Rectal smooth muscle tissue (tissue), 1 donor: ENCODE measurements around the gene CBR3.
"Not testable (repeated sequence)": the region's sequence is repeated elsewhere in the genome, so short reads cannot be mapped to it uniquely, and the experiment has no call there.

Experiments
- H3K27ac ChIP-seq: one replicate; pipeline ENCODE4 v1.7.0; 2013; ENCODE audit warnings: low read depth, low read length, inconsistent platforms
- H3K27me3 ChIP-seq: one replicate; pipeline ENCODE4 v1.7.0; 2013; ENCODE audit warnings: low read length; ENCODE audit not compliant: control insufficient read depth, insufficient read depth
- H3K36me3 ChIP-seq: one replicate; pipeline ENCODE4 v1.7.0; 2013; ENCODE audit warnings: low read length; ENCODE audit not compliant: control insufficient read depth, insufficient read depth
- H3K4me1 ChIP-seq: one replicate; pipeline ENCODE4 v1.7.0; 2013; ENCODE audit warnings: low read length; ENCODE audit not compliant: control insufficient read depth, insufficient read depth
- H3K4me3 ChIP-seq: one replicate; pipeline ENCODE4 v1.7.0; 2013; ENCODE audit warnings: low read length
- H3K9ac ChIP-seq: one replicate; pipeline ENCODE4 v1.7.0; 2013; ENCODE audit warnings: low read length

Gene CBR3

DNA sequence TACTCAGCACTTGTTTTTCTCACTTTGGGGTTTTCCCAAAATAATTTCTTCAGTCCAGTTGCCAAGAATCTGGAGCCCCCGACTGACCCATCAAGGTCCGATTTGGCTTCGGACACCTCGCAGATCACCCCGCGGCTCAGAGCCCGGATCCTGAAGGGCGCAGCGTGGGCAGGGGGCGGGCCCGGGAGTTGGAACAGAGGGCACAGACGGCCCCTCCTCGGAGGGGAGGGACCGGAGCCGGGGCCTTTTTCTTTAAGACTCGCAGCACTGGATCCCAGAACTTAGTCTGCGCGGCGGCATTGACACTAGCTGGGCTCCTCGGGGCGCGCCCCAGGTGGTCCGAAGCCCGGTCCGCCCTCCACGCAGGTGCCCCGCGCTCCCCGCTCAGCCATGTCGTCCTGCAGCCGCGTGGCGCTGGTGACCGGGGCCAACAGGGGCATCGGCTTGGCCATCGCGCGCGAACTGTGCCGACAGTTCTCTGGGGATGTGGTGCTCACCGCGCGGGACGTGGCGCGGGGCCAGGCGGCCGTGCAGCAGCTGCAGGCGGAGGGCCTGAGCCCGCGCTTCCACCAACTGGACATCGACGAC lies at the start of gene CBR3:
Gene CBR3 (plus strand): TSS at position 277 of the 588 bp plus-strand sequence. CDS start 114 bp downstream, at position 391.
- peak within 1 kb of the TSS; percentile 92 for H3K27ac ChIP-seq
- peaks cover 6% of the 10 kb centered on the region for H3K4me1 ChIP-seq
- H3K36me3 ChIP-seq = peaks cover 2% of the 10 kb centered on the region
- H3K9ac ChIP-seq = peak within 1 kb of the TSS; percentile 25
- H3K27me3 ChIP-seq = no peaks in the 10 kb centered on the region
- peak within 1 kb of the TSS; percentile 73 for H3K4me3 ChIP-seq

DNA sequence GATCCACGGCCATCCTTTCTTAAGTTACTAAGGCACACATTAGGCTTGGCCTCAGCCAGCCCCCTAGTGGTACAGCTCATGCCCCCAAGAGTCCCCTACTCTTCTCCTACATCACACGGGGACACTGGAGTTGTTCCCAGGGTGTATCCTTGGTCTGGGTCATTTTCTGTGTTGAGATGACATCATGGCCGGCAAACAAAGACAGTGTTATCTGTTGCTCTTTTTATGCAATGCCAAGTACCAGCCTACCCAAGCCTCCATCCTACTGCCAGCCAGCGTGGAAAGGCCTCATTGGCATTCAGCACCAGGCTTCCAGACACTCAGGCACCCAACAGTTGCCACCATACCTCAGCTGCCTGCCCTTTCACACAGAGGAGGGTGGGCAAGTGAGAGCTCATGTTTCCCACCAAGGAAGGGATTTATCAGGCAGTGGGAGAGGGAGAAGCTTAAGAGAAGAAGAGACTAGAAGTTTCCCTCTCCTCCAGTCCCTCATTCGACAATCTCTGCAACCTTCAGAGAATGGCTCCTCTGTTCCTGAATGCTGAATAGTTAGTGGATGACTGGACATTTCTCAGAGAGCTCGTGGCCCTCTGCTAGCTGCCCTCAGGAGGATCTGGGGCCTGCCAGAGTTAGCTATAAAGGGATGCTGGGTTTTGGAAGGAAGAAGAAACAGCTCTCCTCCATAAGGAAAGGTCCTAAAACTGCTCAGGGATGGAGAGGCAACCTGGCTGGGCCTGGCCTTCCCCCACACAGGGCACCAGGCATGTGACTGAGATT lies 47.3 kb upstream of the CBR3 start:
- no peak overlapping the region for H3K9ac ChIP-seq
- H3K36me3 ChIP-seq = no peaks in the 10 kb centered on the region
- H3K4me1 ChIP-seq = no peaks in the 10 kb centered on the region
- no peaks in the 10 kb centered on the region for H3K27me3 ChIP-seq
- no peak overlapping the region for H3K27ac ChIP-seq
- H3K4me3 ChIP-seq = no peak overlapping the region

DNA sequence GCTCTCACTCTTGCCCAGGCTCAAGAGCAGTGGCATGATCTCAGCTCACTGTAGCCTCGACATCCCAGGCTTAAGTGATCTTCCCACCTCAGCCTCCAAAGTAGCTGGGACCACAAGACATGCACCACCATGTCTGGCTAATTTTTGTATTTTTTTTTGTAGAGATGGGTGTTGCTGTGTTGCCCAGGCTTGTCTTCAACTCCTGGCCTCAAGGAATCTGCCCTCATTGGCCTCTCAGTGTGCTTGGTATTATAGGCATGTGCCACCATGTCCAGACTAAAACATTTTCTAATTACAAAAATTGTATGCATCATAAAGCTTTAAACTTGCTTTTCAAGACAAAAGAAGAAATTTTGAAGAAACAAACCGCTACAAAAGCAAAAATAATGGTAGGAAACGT lies 44.9 kb upstream of the CBR3 start:
- Histone ChIP-seq H3K4me1 (no peaks in the 10 kb centered on the region), H3K4me3 (no peak overlapping the region), H3K27ac (no peak overlapping the region), H3K36me3 (no peaks in the 10 kb centered on the region), H3K9ac (no peak overlapping the region), H3K27me3 (no peaks in the 10 kb centered on the region)

GRCh38 chr21:36092681-36093080 lies 42.2 kb upstream of the CBR3 start:
- H3K4me1 ChIP-seq = no peaks in the 10 kb centered on the region
- no peak overlapping the region for H3K9ac ChIP-seq
- H3K27ac ChIP-seq = no peak overlapping the region
- no peaks in the 10 kb centered on the region for H3K27me3 ChIP-seq
- H3K4me3 ChIP-seq = no peak overlapping the region
- no peaks in the 10 kb centered on the region for H3K36me3 ChIP-seq

DNA sequence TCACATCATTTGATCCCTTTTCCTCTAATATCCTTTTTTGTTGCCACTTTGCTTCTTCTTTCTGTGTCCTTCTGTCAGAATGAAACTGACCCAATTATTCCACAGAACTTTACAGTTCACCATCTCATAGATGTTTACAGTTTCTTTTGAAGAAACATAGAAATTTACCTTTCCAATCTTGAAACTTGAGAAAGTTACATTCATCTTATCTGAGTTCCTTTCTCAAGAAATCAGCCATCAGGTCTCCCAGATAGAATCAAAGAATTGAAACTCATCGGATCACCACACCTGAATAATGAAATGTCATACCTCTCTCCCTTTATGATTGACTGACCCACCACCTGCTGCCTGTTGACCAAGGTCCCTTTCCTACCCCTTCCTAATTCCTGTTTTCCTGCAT lies 41.4 kb upstream of the CBR3 start:
- Histone ChIP-seq H3K27me3 (no peaks in the 10 kb centered on the region), H3K9ac (no peak overlapping the region), H3K4me1 (no peaks in the 10 kb centered on the region), H3K27ac (no peak overlapping the region), H3K4me3 (no peak overlapping the region), H3K36me3 (no peaks in the 10 kb centered on the region)

- Histone ChIP-seq H3K36me3 (no peaks in the 10 kb centered on the region), H3K27ac (no peak overlapping the region), H3K4me3 (no peak overlapping the region), H3K27me3 (no peaks in the 10 kb centered on the region), H3K4me1 (no peaks in the 10 kb centered on the region), H3K9ac (no peak overlapping the region)
Measured at GRCh38 chr21:36096398-36097290, 38.2 kb upstream of the CBR3 start.

- Histone ChIP-seq H3K9ac (no peak overlapping the region), H3K27me3 (no peaks in the 10 kb centered on the region), H3K36me3 (no peaks in the 10 kb centered on the region), H3K4me1 (no peaks in the 10 kb centered on the region), H3K4me3 (no peak overlapping the region), H3K27ac (no peak overlapping the region)
Measured at GRCh38 chr21:36097427-36098181, 37.3 kb upstream of the CBR3 start.

- Histone ChIP-seq H3K36me3 (no peaks in the 10 kb centered on the region), H3K4me1 (no peaks in the 10 kb centered on the region), H3K27ac (no peak overlapping the region), H3K4me3 (no peak overlapping the region), H3K27me3 (no peaks in the 10 kb centered on the region), H3K9ac (no peak overlapping the region)
Measured at GRCh38 chr21:36098182-36098532, 36.7 kb upstream of the CBR3 start.

DNA sequence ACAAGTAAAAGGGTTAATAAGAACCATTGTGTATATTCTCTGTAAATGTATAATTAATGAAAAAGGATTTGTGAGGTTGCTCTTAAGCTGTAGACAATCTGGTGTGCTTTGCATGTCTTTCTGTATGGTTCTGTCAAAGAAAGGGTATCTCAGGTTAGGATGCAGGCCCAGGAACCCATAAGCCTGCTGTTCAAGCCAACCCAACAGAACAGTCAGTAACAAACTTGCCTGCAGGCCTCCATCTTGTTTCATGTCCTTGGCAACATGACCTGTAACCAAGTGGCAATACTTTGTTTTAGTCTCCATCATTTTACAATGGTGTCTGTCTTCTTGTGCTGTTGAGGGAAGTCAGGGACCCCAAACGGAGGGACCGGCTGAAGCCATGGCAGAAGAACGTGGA lies 35.9 kb upstream of the CBR3 start:
- H3K27me3 ChIP-seq = no peaks in the 10 kb centered on the region
- no peak overlapping the region for H3K27ac ChIP-seq
- H3K36me3 ChIP-seq = no peaks in the 10 kb centered on the region
- no peaks in the 10 kb centered on the region for H3K4me1 ChIP-seq
- no peak overlapping the region for H3K9ac ChIP-seq
- H3K4me3 ChIP-seq = no peak overlapping the region

- not testable (repeated sequence) for H3K9ac ChIP-seq, H3K27ac ChIP-seq, H3K36me3 ChIP-seq, H3K4me1 ChIP-seq, H3K27me3 ChIP-seq, H3K4me3 ChIP-seq
Measured at GRCh38 chr21:36099695-36100211, 35.1 kb upstream of the CBR3 start.

DNA sequence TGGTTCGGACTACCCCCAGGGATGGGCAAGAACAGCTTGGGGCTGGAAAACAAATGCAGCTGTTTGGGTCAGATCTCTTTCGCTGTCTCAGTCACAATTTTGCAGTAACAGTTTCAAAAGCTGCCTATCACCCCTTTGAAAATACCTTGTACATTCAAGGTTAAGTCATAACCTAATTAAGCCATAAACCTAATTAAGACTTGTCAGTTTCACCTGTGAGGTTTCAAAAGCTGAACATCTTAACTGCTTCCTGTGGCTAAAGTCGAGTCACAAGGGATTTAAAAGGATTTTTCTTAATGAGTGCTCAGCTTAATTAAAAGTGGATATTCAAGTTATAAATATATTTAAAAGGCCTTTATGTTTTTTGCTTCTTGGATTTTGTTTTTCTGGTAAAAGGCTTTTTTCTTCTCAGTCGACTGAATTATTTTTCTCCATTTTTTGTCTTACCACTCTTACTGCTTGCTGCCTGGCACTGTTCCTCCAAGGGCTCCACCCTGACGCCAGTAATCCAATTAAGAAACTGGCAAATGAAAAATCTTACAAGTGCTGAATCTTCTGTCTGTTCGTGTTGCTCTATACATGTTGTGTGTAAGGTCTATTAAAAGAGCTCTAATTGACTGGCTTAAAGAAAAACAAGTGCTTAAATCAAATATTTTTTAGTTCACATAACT lies 33.8 kb upstream of the CBR3 start:
- no peaks in the 10 kb centered on the region for H3K27me3 ChIP-seq
- no peak overlapping the region for H3K27ac ChIP-seq
- no peak overlapping the region for H3K9ac ChIP-seq
- no peaks in the 10 kb centered on the region for H3K36me3 ChIP-seq
- H3K4me1 ChIP-seq = no peaks in the 10 kb centered on the region
- H3K4me3 ChIP-seq = no peak overlapping the region
